Lower leg skin (tissue), 4 donors: ENCODE measurements around the gene ROM1. TPM values are rescaled to one million over a fixed set of nuclear protein-coding genes. Genes with fewer than 3 reads are reported as not detected.

ENCODE experiments used
- DNase-seq, 2 donors: peaks; one replicate each; pipeline ENCODE4 v3.0.0-alpha.2; 2019; ENCODE audit warnings: low spot score in 2 of 2
- H3K4me3 ChIP-seq: fragments of 200-600 bp; sonication (generic); 2 replicates; pipeline ENCODE4 v1.5.1; 2017; ENCODE audit warnings: mild to moderate bottlenecking, low read depth; ENCODE audit not compliant: poor library complexity, severe bottlenecking
- POLR2A ChIP-seq, 2 donors: fragments of 450-650 bp; IDR thresholded peaks; one replicate each; pipeline ENCODE4 v1.6.1; 2016 to 2017; ENCODE audit warnings: antibody characterized with exemption in 2 of 2, mild to moderate bottlenecking in 1 of 2, moderate library complexity in 1 of 2
- WGBS, 2 donors: methylation state at CpG; one replicate each; pipeline ENCODE4 v1.1.5; 2018; 5-methylcytosine and 5-hydroxymethylcytosine counted together
- intact Hi-C: fragments of 100-400 bp; cut with DNase I; formaldehyde crosslinking; loops from one replicate; pipeline ENCODE4 v1.15.0; 2023; ENCODE audit warnings: low total_unique reads
- total RNA-seq, 4 donors: library from RNA; depleted of rRNA; stranded (reverse); fragments of >200 nt; gene quantifications; one replicate each; pipeline ENCODE4 v1.1.0, GENCODE V29; 2016
- TF ChIP-seq, protein P1 (sequence below), 3 donors: fragments of 450-650 bp; IDR thresholded peaks; one replicate each; pipeline ENCODE4 v1.5.1; 2016; ENCODE audit warnings: antibody characterized with exemption in 3 of 3, mild to moderate bottlenecking in 3 of 3, moderate library complexity in 2 of 3

The ROM1 gene
- total RNA-seq, 4 donors from 2014 or later: 4.0 to 7.6 (median 6.5) TPM

DNA sequence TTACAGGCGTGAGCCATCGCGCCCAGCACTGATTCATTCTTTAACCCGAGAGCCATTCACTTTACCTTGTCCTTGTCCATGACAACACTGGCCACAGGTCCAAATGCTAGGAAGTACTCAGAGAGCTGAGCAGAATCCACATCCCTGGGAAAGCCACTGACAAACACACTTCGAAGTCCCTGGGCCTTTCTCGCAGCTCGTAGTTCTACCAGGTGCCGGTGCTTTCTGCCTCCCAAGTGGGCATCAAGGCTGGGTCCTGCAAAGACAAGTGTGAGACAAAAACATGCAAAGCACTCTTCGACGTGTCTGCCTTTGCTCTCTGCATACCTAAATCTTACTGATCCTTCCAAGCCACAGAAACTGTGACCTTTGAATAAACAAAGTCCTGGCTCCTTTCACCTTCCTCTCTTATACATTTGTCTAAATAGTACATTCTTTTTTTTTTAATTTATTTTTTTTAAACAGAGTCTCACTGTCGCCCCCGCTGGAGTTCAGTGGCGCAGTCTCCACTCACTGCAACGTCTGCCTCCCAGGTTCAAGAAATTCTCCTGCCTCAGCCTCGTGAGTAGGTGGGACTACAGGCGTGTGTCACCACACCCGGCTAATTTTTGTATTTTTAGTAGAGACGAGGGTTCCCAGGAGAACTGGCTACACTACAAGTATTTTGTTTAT lies 24.0 kb upstream of the ROM1 start:
- 61 to 62% methylated on average over 18 of the region's 18 CpGs for WGBS, 2 donors
- no peak for DNase-seq
- no peak overlapping the region for H3K4me3 ChIP-seq
- intact Hi-C loops: no loop called here
- no peak for TF ChIP-seq POLR2A (IDR thresholded peaks at IDR 0.05)
- TF ChIP-seq, protein P1, sequence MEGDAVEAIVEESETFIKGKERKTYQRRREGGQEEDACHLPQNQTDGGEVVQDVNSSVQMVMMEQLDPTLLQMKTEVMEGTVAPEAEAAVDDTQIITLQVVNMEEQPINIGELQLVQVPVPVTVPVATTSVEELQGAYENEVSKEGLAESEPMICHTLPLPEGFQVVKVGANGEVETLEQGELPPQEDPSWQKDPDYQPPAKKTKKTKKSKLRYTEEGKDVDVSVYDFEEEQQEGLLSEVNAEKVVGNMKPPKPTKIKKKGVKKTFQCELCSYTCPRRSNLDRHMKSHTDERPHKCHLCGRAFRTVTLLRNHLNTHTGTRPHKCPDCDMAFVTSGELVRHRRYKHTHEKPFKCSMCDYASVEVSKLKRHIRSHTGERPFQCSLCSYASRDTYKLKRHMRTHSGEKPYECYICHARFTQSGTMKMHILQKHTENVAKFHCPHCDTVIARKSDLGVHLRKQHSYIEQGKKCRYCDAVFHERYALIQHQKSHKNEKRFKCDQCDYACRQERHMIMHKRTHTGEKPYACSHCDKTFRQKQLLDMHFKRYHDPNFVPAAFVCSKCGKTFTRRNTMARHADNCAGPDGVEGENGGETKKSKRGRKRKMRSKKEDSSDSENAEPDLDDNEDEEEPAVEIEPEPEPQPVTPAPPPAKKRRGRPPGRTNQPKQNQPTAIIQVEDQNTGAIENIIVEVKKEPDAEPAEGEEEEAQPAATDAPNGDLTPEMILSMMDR (IDR thresholded peaks at IDR 0.05): no peak

DNA sequence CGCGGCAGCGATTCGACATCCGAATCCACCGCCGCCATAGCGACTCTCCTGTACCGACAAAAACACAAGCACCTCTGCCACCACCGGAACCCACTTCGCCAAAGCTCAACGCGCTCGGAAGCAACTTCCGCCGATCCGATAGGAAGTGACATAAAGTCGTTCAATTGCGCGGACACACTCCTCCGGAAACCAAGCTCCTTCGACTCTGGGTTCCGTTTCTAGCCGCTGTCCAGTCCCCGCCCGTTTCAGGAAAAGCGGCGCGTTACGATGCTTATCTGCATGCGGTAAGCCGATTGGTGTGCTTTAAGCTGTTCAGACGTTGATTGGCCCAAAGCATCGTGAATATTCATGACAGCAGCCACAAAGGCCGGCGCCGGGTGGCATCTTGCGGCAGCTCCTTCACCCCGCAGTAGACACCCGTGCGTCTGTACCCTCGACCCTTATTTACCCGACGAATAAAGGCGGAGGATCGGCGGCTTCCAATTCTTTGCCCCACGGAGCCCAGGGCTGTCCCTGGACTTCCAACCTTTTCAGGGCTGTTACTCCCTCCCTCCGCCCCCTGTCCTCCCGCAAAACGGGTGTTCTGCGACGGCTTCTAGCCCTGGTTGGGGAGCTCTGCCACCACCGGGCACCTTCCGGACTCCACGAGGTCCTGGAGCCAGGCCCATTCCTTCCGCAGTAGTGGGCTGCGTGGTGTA lies 21.5 kb upstream of the ROM1 start, which contains the start of gene TUT1:
Gene TUT1, minus strand, starts transcription at position 76 of the 698 bp plus-strand sequence. Its CDS starts 38 bp downstream, at position 38.
- peak; percentile 98 to 99 for DNase-seq
- intact Hi-C loops: loop anchor here (10.0 kb wide), 1 partner anchor 103 kb away; no protein-coding TSS in a partner anchor
- TF ChIP-seq POLR2A (IDR thresholded peaks at IDR 0.05): peak in 1 of 2 donors; percentile 91
- TF ChIP-seq, protein P1 (IDR thresholded peaks at IDR 0.05): no peak
- H3K4me3 ChIP-seq: peak within 1 kb of the TSS; percentile 67
- 0 to 1% methylated on average over 42 to 58 of the region's 58 CpGs for WGBS, 2 donors

DNA sequence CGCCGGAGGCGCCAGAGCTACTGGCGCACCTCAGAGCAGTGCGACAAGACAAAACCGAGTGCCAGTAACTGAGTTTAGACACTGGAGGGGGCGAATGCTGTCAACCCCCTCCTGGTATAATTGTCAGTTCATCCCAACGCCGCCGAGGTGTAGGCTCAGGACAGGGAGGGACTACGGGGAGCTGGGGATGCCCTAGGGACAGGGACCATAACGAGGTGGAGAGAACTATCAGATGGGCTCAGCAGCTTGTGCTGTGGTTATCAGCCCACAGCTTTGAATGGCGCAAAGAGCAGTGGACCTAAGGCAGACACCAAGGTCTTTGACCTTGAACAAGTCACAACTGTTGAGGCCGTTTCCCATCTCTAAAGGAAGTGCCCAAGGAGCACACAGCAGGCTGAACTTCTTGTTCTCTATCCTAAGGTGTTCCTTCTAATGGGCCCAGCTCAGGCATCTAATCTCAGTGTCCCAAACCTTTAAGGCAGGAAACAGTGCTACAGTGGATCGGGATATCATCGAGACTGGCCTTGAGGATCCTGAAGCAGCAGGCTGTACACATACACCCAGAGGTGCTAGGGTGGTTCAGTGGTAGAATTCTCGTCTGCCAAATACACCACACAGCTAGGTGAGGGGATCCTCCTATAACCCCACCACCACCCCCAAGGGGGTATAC lies 20.8 kb upstream of the ROM1 start:
- intact Hi-C loops: loop anchor here (10.0 kb wide), 1 partner anchor 103 kb away; no protein-coding TSS in a partner anchor
- 11 to 14% methylated on average over 17 of the region's 17 CpGs for WGBS, 2 donors
- peak overlapping the region; percentile 17 for H3K4me3 ChIP-seq
- no peak for DNase-seq
- TF ChIP-seq, protein P1 (IDR thresholded peaks at IDR 0.05): no peak
- no peak for TF ChIP-seq POLR2A (IDR thresholded peaks at IDR 0.05)

DNA sequence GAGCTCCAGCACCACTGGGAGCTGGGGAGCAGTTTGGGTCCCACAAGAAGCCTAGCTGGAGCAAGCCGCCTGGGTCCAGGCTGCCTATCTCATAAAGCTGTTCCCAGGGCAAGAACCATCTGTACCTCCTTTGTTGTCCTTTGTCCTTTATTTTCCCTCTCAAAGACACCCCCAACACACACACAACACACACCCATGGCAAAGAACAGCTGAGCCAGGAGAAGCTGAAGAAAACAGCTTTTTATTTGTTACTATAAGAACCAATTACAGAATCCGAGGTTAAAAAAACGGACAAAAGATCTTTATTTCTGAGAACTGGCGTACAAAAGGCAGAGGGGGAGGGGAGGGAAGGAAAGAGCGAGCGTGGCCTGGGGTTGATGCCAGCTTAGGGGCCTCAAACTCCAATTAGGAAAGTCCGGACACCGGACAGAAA lies 20.1 kb upstream of the ROM1 start:
- TF ChIP-seq, protein P1 (IDR thresholded peaks at IDR 0.05): no peak
- TF ChIP-seq POLR2A (IDR thresholded peaks at IDR 0.05): no peak
- H3K4me3 ChIP-seq: no peak overlapping the region
- 66 to 81% methylated on average over 8 of the region's 8 CpGs for WGBS, 2 donors
- intact Hi-C loops: loop anchor here (10.0 kb wide), 1 partner anchor 102 kb away; no protein-coding TSS in a partner anchor
- no peak for DNase-seq

DNA sequence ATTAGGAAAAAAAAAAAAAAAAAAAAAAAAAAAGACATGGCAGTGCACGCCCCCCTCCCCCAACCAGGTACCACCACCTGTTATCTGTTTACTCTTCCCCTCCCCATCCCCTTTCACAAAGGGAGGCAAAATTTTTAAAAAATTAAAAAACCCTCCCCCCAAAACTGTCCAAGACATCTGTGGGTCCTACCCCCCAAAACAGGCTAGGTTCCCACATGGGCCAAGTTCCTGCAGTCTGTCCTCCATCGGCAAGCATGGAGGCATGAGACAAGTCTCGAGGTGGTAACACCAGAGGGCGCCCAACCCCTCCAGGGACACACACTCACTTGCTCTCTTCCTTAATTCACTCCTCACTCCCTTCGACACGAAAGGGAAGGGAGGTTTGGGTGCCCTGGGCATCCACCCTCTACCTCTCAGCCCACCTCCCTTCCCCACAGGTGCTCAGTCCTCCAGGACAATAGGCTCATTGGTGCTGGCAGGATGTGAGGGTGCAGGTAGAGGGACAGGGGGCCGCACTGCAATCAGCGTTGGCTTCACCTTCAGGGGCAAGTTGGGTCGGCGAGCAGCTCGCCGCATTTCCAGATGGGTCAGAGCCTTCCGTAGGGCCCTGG lies 19.5 kb upstream of the ROM1 start:
- DNase-seq: peak; percentile 73 to 94
- no peak overlapping the region for H3K4me3 ChIP-seq
- TF ChIP-seq POLR2A (IDR thresholded peaks at IDR 0.05): no peak
- TF ChIP-seq, protein P1 (IDR thresholded peaks at IDR 0.05): no peak
- WGBS, 2 donors: 51 to 52% methylated on average over 13 of the region's 13 CpGs
- intact Hi-C loops: loop anchor here (10.0 kb wide), 1 partner anchor 101 kb away; no protein-coding TSS in a partner anchor
